Naive B cell (primary cell): ENCODE data around the gene SFTPA1. TPM values are rescaled to one million over a fixed set of nuclear protein-coding genes. Genes with fewer than 3 reads are reported as not detected.
"Not testable (repeated sequence)": the region's sequence is repeated elsewhere in the genome, so short reads cannot be mapped to it uniquely, and the experiment has no call there.

Experiments
- ATAC-seq, 2 donors: fragments of 150-1000 bp; cut with Tn5 transposase; 2 replicates each; pipeline ENCODE4 v1.10.0; 2021; ENCODE audit warnings: low read depth in 2 of 2, mild to moderate bottlenecking in 2 of 2, moderate library complexity in 2 of 2
- DNase-seq: peaks from one replicate; pipeline ENCODE4 v3.0.0; 2022
- H3K27ac Mint-ChIP-seq, 6 donors: one replicate each; pipeline ENCODE4 v1.8.0; 2020 to 2022; ENCODE audit warnings: mild to moderate bottlenecking in 6 of 6, mixed read lengths in 6 of 6, moderate library complexity in 5 of 6, inconsistent platforms in 2 of 6
- H3K27me3 Mint-ChIP-seq, 3 donors: one replicate each; pipeline ENCODE4 v1.8.0; 2021 to 2022; ENCODE audit warnings: mixed read lengths in 3 of 3, mild to moderate bottlenecking in 1 of 3
- H3K36me3 Mint-ChIP-seq, 2 donors: one replicate each; pipeline ENCODE4 v1.8.0; 2020 to 2022; ENCODE audit warnings: mixed read lengths in 2 of 2, inconsistent platforms in 1 of 2, mild to moderate bottlenecking in 1 of 2
- H3K4me1 Mint-ChIP-seq, 3 donors: one replicate each; pipeline ENCODE4 v1.8.0; 2020 to 2022; ENCODE audit warnings: mixed read lengths in 3 of 3, inconsistent platforms in 1 of 3, mild to moderate bottlenecking in 1 of 3, moderate library complexity in 1 of 3
- H3K4me3 Mint-ChIP-seq, 8 donors: one replicate each; pipeline ENCODE4 v1.8.0; 2020 to 2022; ENCODE audit warnings: mild to moderate bottlenecking in 8 of 8, mixed read lengths in 8 of 8, moderate library complexity in 8 of 8, inconsistent platforms in 2 of 8
- H3K9me3 Mint-ChIP-seq, 7 donors: one replicate each; pipeline ENCODE4 v1.8.0; 2020 to 2022; ENCODE audit warnings: mixed read lengths in 7 of 7, mild to moderate bottlenecking in 5 of 7, inconsistent platforms in 2 of 7, moderate library complexity in 1 of 7
- polyA plus RNA-seq, 6 donors: library from polyadenylated mRNA; unstranded; fragments of 300-500 nt; fragmentation: Illumina TruSeq; gene quantifications; one replicate each; pipeline ENCODE4 v1.2.3, GENCODE V29; 2021; ENCODE audit warnings: low read depth in 6 of 6

Gene SFTPA1
- polyA plus RNA-seq, result not detected

DNA sequence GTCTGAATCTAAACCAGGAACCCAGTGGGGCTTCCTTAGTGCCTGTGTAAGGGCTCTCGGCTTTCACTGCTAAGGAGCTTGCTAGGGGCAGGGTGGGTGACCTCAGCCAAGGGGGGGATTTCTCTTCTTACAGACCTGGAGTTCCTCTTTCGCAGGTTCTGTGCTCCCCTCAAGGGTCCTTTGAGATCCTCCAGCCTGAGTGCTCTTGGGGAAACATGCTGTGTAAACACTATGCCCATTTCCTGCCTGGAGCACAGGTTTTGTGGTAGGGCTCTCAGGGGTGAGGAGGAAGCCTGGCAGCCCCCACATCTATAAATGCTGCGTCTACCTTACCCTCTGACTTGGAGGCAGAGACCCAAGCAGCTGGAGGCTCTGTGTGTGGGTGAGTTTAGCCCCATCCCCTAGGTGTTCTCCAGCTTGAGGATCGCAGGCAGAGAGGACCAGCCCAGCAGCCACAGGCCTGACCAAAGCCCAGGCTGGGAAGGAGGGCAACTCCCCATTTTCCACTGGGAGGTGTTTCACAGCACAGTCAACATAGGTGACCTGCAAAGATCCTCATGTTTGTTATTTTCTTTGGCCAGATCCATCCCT, at the start of gene SFTPA1:
SFTPA1 (plus strand) TSS at position 339 of the 591 bp plus-strand sequence. CDS start 887 bp downstream, outside the sequence.
- DNase-seq, result no peak
- Mint-ChIP-seq H3K27ac (no peak within 1 kb of the TSS), H3K4me1 (peaks cover 0 to 3% (median 0%) of the 10 kb centered on the region in 3 donors), H3K9me3 (no peaks in the 10 kb centered on the region), H3K27me3 (peaks cover 0 to 15% (median 9%) of the 10 kb centered on the region in 3 donors), H3K4me3 (no peak within 1 kb of the TSS), H3K36me3 (no peaks in the 10 kb centered on the region)
- ATAC-seq, result peak in 1 of 2 donors; percentile 16

DNA sequence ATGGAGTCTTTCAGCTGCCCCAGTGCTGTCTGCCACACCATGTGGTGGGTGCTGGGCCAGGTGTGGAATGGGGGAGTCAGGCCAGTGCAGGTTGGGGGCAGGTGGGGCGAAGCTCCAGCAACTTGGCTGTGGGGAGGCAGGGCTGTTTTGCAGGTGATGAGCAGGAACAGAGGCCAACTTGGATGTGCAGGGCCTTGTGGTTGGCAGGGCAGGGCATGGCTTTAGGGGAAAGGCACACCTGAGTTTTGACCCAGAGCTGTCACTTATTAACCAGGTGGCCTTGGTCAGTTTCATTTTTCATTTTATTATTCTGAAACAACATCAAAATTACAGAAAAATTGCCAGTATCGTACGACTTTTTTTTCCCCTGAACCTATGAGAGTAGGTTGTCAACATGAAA, 49.5 kb upstream of the SFTPA1 start:
- peaks cover 7 to 12% (median 8%) of the 10 kb centered on the region in 3 donors for H3K4me1 Mint-ChIP-seq
- no peak overlapping the region for H3K27ac Mint-ChIP-seq
- no peak overlapping the region for H3K4me3 Mint-ChIP-seq
- DNase-seq (no peak), ATAC-seq (no peak)
- H3K9me3 Mint-ChIP-seq, result no peaks in the 10 kb centered on the region
- peaks cover 7 to 24% (median 16%) of the 10 kb centered on the region in 3 donors for H3K27me3 Mint-ChIP-seq
- H3K36me3 Mint-ChIP-seq, result no peaks in the 10 kb centered on the region

DNA sequence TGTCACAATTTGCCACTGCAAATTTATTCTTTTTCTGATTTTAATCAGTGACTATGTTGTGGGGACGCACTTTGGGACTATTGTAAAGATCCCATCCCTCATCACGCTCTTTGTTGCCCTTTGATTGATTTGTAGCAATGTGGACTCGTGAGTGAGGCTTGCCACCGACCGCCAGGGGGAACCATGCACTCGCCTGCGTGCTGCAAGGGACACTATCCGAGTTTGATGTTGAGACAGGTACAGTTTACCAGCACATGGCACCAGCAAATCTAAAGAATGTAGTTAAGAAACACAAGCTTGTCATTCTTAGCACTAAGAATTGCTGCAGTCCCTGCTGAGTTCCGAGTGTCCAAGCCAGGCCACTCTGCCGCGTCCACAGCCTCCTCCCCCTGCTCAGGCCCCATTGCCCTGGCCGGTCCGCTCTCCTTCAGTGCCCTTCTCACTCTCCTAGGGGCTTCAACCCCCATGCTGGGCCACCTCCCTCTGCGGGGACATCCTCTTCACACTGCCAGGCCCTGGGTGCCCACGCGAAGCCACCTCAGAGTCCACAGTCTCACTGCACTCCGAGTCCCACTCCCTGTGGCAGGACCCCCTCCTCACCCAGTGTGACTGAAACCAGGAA, 48.5 kb upstream of the SFTPA1 start:
- H3K9me3 Mint-ChIP-seq, result no peaks in the 10 kb centered on the region
- peak; percentile 39 for DNase-seq
- H3K4me3 Mint-ChIP-seq, result peak overlapping the region in 2 of 8 donors; percentile 5 to 22
- peaks cover 11 to 32% (median 22%) of the 10 kb centered on the region in 3 donors for H3K27me3 Mint-ChIP-seq
- peaks cover 7 to 12% (median 8%) of the 10 kb centered on the region in 3 donors for H3K4me1 Mint-ChIP-seq
- peak; percentile 45 to 63 for ATAC-seq
- H3K36me3 Mint-ChIP-seq, result no peaks in the 10 kb centered on the region
- H3K27ac Mint-ChIP-seq, result peak overlapping the region in 1 of 6 donors; percentile 72

DNA sequence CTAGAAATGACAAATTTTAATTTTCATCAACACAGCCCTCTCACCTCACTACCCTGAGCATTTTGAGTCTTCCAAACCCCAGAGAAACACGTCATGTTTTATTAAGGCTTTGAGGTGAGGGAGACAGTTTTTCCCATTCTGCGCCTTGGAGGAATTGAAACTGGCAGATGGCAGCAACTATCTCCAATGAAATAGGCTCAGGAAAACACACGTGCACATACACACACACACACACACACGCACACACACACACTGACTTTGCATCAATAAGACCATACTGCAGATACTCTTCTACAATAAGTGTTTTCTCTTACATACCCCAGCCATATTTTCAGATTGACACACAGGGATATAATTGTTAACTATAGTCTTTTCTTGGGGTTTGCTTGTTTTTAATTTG, 47.3 kb upstream of the SFTPA1 start:
- H3K4me3 Mint-ChIP-seq, result no peak overlapping the region
- H3K27me3 Mint-ChIP-seq, result peaks cover 11 to 41% (median 32%) of the 10 kb centered on the region in 3 donors
- no peak overlapping the region for H3K27ac Mint-ChIP-seq
- no peak for DNase-seq
- no peak for ATAC-seq
- H3K9me3 Mint-ChIP-seq, result peaks cover 0 to 3% (median 0%) of the 10 kb centered on the region in 7 donors
- H3K4me1 Mint-ChIP-seq, result peaks cover 7 to 12% (median 8%) of the 10 kb centered on the region in 3 donors
- no peaks in the 10 kb centered on the region for H3K36me3 Mint-ChIP-seq

DNA sequence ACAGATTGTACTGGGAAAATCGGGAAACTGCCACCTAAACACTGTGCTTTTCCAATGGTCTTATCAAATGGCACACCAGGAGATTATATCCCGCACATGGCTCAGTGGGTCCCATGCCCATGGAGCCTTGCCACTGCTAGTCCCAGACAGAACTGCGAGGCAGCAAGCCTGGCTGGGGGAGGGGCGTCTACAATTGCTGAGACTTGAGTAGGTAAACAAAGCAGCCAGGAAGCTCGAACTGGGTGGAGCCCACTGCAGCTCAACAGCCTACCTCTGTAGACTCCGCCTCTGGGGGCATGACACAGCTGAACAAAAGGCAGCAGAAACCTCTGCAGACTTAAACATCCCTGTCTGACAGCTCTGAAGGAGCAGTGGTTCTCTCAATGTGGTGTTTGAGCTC, 40.1 kb upstream of the SFTPA1 start:
- not testable (repeated sequence) for ATAC-seq, H3K27ac Mint-ChIP-seq, DNase-seq, H3K4me1 Mint-ChIP-seq, H3K36me3 Mint-ChIP-seq, H3K4me3 Mint-ChIP-seq
- Mint-ChIP-seq H3K9me3 (peaks cover 0 to 46% (median 15%) of the 10 kb centered on the region in 7 donors), H3K27me3 (peaks cover 34 to 77% (median 69%) of the 10 kb centered on the region in 3 donors)

DNA sequence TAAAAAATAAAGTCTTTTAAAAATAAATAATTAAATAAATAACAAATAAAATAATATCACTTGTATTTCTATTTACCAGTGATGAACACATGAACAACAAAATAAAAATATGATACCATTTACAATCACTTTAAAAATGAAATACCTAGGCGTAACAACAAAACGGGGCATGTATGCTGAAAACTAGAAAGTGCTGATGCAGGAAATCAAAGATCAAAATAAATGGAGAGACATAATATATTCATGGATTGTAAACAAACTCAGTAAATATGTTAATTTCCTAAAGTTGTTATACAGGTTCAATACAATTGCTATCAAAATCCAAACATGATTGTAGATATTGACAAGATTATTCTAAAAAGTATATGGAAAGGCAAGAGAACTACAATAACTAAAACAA, 31.4 kb upstream of the SFTPA1 start:
- peaks cover 0 to 3% (median 0%) of the 10 kb centered on the region in 3 donors for H3K4me1 Mint-ChIP-seq
- peaks cover 2 to 11% (median 9%) of the 10 kb centered on the region in 7 donors for H3K9me3 Mint-ChIP-seq
- H3K36me3 Mint-ChIP-seq, result no peaks in the 10 kb centered on the region
- H3K27ac Mint-ChIP-seq, result no peak overlapping the region
- ATAC-seq (no peak), DNase-seq (no peak)
- no peak overlapping the region for H3K4me3 Mint-ChIP-seq
- H3K27me3 Mint-ChIP-seq, result peaks cover 8 to 30% (median 20%) of the 10 kb centered on the region in 3 donors

DNA sequence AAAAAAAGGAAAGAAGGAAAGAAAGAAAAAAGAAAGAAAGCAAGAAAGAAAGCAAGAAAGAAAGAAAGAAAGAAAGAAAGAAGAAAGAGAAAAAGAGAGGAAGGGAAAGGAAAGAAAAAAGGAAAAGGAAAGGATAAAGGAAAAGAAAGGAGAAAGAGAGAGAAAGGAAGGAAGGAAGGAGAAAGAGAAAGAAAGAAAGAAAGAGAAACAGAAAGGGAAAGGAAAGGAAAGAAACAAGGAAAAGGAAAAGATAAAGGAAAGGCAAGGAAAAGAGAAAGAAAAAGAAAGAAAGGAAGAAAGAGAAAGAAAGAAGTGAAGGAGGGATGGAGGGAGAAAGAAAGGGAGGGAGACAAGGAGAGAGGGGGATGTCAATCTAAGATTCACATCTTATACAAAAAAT, 29.7 kb upstream of the SFTPA1 start:
- no peaks in the 10 kb centered on the region for H3K36me3 Mint-ChIP-seq
- ATAC-seq (no peak), DNase-seq (no peak)
- H3K4me1 Mint-ChIP-seq, result peaks cover 0 to 3% (median 0%) of the 10 kb centered on the region in 3 donors
- H3K4me3 Mint-ChIP-seq, result no peak overlapping the region
- H3K27me3 Mint-ChIP-seq, result peaks cover 8 to 34% (median 26%) of the 10 kb centered on the region in 3 donors
- peaks cover 0 to 5% (median 2%) of the 10 kb centered on the region in 7 donors for H3K9me3 Mint-ChIP-seq
- H3K27ac Mint-ChIP-seq, result no peak overlapping the region

DNA sequence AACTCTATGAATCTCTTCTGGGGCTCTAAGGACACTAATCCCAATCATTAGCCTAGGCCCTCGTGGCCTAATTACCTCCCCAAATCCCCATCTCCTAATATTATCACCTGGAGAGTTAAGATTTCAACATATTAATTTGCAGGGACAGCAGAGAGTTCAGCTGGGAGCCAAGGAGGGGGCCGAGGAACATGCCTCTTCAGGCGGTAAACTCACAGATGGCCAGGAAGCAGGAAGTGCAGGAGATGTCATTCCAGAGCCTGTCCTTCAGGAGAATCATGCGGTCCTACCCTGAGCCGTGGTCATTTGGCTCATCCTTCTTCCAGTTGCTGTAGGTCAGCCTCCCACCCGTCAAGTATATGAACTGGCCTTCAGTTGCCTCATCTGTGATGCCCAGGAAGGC, 28.6 kb upstream of the SFTPA1 start:
- H3K9me3 Mint-ChIP-seq, result peaks cover 0 to 5% (median 2%) of the 10 kb centered on the region in 7 donors
- DNase-seq (no peak), ATAC-seq (no peak)
- peaks cover 10 to 40% (median 28%) of the 10 kb centered on the region in 3 donors for H3K27me3 Mint-ChIP-seq
- H3K4me1 Mint-ChIP-seq, result peaks cover 0 to 3% (median 0%) of the 10 kb centered on the region in 3 donors
- no peaks in the 10 kb centered on the region for H3K36me3 Mint-ChIP-seq
- H3K27ac Mint-ChIP-seq, result peak overlapping the region in 1 of 6 donors; percentile 15
- no peak overlapping the region for H3K4me3 Mint-ChIP-seq

DNA sequence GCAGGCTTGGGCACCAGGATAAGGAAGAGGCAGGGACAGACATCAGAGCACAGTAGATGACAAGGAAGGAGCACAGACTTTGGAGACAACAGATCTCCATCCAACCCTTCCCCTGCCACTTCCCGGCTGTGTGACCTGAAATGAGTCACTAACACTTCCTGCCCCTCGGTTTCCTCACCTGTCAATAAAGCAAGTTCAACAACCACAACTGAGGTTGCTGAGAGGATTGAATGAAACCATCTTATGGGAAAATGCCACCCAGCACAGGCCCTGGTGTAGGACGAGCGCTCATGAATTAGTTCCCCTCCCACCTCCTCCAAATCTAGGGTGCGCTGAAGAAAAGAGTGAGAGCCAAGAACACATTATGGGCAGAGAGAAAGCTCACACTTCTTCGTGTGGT, 27.8 kb upstream of the SFTPA1 start:
- H3K27ac Mint-ChIP-seq, H3K9me3 Mint-ChIP-seq, H3K4me3 Mint-ChIP-seq, ATAC-seq, H3K36me3 Mint-ChIP-seq, DNase-seq, H3K4me1 Mint-ChIP-seq: not testable (repeated sequence)
- H3K27me3 Mint-ChIP-seq, result peaks cover 5 to 33% (median 32%) of the 10 kb centered on the region in 3 donors

DNA sequence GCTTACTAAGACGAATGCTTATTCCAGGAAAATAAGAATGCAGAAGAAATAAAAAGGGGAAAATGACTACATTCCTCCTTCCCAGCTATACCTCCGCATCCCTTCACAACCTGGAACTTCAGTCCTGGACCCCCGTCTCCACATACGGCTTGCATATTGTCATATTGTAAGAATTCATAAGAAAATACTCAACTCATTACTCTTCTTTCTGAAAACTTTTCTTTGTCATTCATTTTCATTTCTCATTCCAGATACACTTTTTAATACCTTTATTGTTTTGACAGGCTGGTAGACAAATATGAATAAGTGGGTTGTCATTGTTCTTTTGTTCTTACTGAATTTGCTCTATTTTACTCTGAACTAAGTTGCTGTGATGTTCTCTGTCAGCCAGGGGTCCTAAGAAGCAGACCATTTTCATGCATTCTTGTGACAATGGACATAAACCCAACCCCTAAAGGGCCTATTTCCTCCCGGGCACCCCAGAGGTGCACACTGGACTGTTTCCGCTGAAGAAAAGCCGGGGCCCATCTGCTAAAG, 27.2 kb upstream of the SFTPA1 start:
- H3K27me3 Mint-ChIP-seq, result peaks cover 4 to 32% (median 31%) of the 10 kb centered on the region in 3 donors
- DNase-seq (no peak), ATAC-seq (no peak)
- H3K9me3 Mint-ChIP-seq, result peaks cover 0 to 5% (median 2%) of the 10 kb centered on the region in 7 donors
- no peak overlapping the region for H3K27ac Mint-ChIP-seq
- H3K4me1 Mint-ChIP-seq, result peaks cover 0 to 3% (median 0%) of the 10 kb centered on the region in 3 donors
- no peak overlapping the region for H3K4me3 Mint-ChIP-seq
- no peaks in the 10 kb centered on the region for H3K36me3 Mint-ChIP-seq

DNA sequence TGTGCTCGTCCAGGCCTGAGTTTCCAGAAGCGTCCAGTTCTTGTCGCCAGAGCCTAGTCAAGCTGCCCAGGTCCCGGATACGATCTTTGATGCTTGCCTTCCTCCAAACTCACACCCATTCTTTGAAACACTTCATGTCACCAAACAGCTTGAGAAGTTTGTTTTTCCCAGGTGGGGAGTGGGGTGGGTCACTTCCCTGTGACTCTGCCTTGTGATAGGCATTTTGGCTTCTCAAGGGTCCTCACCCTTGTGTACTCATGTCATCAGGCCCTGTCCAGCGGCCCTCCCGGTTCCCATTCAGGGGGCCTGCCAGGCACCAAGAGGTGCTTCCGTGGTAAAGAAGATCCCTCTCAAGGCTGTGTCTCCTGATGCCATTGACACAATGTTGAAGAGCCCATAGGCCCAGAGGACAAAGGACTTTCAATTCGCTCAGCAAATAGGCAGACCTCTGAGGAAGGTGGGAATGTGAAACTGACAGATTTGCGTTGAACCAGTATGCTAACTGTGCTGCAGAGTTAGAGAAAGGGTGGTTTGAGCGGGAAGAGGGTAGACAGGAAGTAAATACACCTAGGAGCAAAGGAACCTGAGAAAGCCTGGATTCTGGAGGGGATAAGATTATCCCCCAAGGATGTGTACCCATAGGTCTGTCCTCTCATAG, 24.7 kb upstream of the SFTPA1 start:
- H3K9me3 Mint-ChIP-seq, result peaks cover 0 to 3% (median 0%) of the 10 kb centered on the region in 7 donors
- no peaks in the 10 kb centered on the region for H3K36me3 Mint-ChIP-seq
- H3K4me3 Mint-ChIP-seq, result no peak overlapping the region
- peaks cover 12 to 42% (median 32%) of the 10 kb centered on the region in 3 donors for H3K27me3 Mint-ChIP-seq
- DNase-seq (no peak), ATAC-seq (no peak)
- H3K27ac Mint-ChIP-seq, result no peak overlapping the region
- H3K4me1 Mint-ChIP-seq, result no peaks in the 10 kb centered on the region

DNA sequence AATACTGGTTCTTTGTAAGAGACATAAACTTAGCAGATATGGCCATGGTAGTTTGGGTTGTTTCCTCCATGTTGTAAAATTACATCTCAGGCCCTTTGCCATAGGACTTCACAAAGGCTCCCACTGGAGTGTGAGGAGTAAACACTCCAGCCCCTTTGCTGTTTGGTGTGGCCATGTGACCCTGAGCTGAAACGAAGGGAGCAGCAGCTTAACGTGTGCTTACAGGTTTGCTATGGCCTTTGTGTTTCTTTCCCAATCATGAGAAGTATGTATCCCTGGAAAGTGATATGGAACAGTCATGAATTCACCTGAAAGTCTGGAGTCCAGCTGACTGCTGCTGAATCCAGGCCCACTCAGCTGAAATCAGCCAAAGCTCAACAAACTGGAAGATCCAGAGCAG, 23.8 kb upstream of the SFTPA1 start:
- ATAC-seq (no peak), DNase-seq (no peak)
- Mint-ChIP-seq H3K9me3 (peaks cover 0 to 9% (median 0%) of the 10 kb centered on the region in 7 donors), H3K36me3 (no peaks in the 10 kb centered on the region), H3K27ac (no peak overlapping the region), H3K4me3 (no peak overlapping the region), H3K27me3 (peaks cover 12 to 49% (median 32%) of the 10 kb centered on the region in 3 donors), H3K4me1 (no peaks in the 10 kb centered on the region)

DNA sequence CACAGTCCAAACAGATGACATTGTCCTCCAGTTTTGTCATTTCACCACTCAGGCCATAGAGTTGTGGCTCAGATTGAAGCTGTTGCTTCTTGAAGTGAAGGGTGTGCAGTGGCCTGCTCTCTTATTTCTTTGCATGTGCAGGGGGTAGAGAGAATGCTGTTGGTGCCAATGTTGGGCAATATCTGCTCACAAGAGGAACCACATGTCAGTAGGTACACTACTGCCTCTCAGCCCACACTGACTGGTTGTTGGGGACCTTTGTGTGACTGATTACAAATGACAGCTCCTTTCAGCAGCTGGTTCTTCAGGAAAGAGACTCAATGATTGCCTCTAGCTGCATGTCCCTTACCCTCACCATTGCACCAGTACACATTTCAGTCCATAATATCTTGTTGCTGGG, 21.9 kb upstream of the SFTPA1 start:
- Mint-ChIP-seq H3K4me1 (no peaks in the 10 kb centered on the region), H3K4me3 (no peak overlapping the region), H3K36me3 (no peaks in the 10 kb centered on the region), H3K27me3 (peaks cover 12 to 49% (median 32%) of the 10 kb centered on the region in 3 donors), H3K9me3 (peaks cover 0 to 9% (median 0%) of the 10 kb centered on the region in 7 donors), H3K27ac (no peak overlapping the region)
- ATAC-seq, result no peak
- no peak for DNase-seq
